B cell (primary cell): ENCODE results near the gene TARP.

ENCODE experiments used
- CTCF ChIP-seq: fragments of 200-600 bp; IDR thresholded peaks from one replicate; pipeline ENCODE4 v1.8.0; 2022; ENCODE audit warnings: antibody characterized with exemption, mild to moderate bottlenecking
- EZH2 ChIP-seq: IDR thresholded peaks from 2 replicates; pipeline ENCODE4 v1.6.1; 2012; ENCODE audit warnings: borderline replicate concordance, low read depth, mild to moderate bottlenecking, moderate library complexity, low read length; ENCODE audit not compliant: insufficient read depth, poor library complexity, severe bottlenecking

DNA sequence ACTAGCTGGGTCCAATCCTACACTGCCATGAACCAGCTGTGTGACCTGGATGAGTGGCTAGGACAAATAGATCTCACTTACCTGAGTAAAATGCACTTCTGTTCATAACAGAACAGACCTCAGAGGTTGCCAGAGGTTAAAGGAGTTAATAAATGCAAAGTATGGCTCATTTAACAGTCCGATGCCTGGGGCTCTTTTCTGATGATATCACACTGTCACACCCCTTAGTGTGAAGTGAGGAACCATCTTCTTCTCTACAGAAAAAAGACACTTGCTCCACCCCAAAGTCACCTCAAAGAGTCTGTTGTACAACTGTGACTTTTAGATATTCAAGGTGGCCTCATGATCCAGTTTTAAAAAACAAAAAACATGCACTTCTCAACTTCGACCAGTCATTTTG, 21.5 kb upstream of the TARP start:
- TF ChIP-seq CTCF (no peak), EZH2 (no peak)
